ENCODE data around the gene IQGAP2.

- no peak for TF ChIP-seq CTCF (IDR thresholded peaks at IDR 0.05)
- TF ChIP-seq REST (IDR thresholded peaks at IDR 0.05; ENCODE audit: insufficient read depth in 1 of 2, low read depth in 2 of 2, low read length in 1 of 2) = no peak
Measured at GRCh38 chr5:76529464-76530344, 126.6 kb downstream of the IQGAP2 start.
